Measurements from ENCODE around the gene CBL.
A peak's percentile ranks its signal among the peaks of the same experiment; 100 is the strongest.
"Not testable (repeated sequence)": the region's sequence is repeated elsewhere in the genome, so short reads cannot be mapped to it uniquely, and the experiment has no call there.

Gene CBL

DNA sequence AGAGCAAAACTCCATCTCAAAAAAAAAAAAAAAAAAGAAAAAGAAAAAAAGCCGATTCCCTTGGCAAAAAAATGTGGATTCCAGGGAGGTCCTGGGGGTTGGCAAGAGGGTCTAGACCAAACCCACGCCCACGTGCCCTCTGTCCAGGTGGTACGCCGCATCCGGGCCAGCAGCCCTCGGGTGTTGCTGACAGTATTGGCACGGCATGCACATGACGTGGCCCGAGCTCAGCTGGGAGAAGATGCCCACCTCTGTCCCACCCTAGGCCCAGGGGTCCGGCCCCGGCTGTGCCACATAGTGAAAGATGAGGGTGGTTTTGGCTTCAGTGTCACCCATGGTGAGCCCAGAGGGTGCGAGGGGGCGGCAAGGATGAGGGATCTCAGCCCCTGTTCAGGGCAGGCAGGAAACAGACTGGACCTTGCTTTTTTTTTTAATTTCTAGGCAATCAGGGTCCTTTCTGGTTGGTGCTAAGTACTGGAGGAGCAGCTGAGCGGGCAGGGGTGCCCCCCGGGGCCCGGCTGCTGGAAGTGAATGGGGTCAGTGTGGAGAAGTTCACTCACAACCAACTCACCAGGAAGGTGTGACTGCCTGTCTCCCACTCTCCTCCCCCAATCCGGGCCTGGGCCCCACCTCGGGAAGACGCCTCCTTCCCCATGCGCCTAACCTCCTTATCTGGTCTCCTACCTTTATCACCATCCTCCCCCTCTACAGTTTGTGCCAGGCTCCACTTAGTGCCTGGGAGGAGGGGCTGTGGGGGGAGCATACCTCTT lies 18.8 kb upstream of the CBL start:
- Histone ChIP-seq H3K27ac (no peak overlapping the region), H3K4me3 (ENCODE audit: low read depth in 1 of 2, low read length in 1 of 2) (no peak overlapping the region), H3K9me3 (no peaks in the 10 kb centered on the region), H3K27me3 (no peaks in the 10 kb centered on the region), H3K4me1 (ENCODE audit: control insufficient read depth in 1 of 2, insufficient read depth in 1 of 2, low read depth in 1 of 2, low read length in 1 of 2) (peaks cover 14 to 15% of the 10 kb centered on the region in 2 experiments), H3K36me3 (peaks cover 24% of the 10 kb centered on the region)
- TF ChIP-seq, protein P1, sequence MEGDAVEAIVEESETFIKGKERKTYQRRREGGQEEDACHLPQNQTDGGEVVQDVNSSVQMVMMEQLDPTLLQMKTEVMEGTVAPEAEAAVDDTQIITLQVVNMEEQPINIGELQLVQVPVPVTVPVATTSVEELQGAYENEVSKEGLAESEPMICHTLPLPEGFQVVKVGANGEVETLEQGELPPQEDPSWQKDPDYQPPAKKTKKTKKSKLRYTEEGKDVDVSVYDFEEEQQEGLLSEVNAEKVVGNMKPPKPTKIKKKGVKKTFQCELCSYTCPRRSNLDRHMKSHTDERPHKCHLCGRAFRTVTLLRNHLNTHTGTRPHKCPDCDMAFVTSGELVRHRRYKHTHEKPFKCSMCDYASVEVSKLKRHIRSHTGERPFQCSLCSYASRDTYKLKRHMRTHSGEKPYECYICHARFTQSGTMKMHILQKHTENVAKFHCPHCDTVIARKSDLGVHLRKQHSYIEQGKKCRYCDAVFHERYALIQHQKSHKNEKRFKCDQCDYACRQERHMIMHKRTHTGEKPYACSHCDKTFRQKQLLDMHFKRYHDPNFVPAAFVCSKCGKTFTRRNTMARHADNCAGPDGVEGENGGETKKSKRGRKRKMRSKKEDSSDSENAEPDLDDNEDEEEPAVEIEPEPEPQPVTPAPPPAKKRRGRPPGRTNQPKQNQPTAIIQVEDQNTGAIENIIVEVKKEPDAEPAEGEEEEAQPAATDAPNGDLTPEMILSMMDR (IDR thresholded peaks at IDR 0.05): no peak

DNA sequence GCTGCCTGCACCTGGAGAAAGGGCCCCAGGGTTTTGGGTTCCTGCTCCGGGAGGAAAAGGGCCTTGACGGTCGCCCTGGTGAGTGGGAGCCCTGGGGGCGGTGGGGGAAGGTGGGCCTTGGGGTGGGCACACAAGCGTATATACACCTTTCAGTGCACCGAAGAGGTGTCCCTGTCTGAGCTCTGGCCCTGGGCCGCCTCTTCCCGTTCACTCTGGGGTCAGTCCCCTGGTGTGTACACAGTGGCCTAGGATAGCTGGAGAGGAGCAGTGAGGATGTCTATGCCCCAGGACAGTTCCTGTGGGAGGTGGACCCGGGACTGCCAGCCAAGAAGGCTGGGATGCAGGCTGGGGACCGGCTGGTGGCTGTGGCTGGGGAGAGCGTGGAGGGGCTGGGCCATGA lies 18.1 kb upstream of the CBL start:
- H3K9me3 ChIP-seq: no peaks in the 10 kb centered on the region
- no peaks in the 10 kb centered on the region for H3K27me3 ChIP-seq
- H3K36me3 ChIP-seq: peaks cover 17% of the 10 kb centered on the region
- TF ChIP-seq, protein P1 (IDR thresholded peaks at IDR 0.05): no peak
- no peak overlapping the region for H3K27ac ChIP-seq
- H3K4me1 ChIP-seq (ENCODE audit: control insufficient read depth in 1 of 2, insufficient read depth in 1 of 2, low read depth in 1 of 2, low read length in 1 of 2): peaks cover 20% of the 10 kb centered on the region in 2 experiments
- no peak overlapping the region for H3K4me3 ChIP-seq (ENCODE audit: low read depth in 1 of 2, low read length in 1 of 2)

GRCh38 chr11:119188887-119189286 lies 17.3 kb upstream of the CBL start:
- no peaks in the 10 kb centered on the region for H3K9me3 ChIP-seq
- H3K27ac ChIP-seq: no peak overlapping the region
- peaks cover 28 to 29% of the 10 kb centered on the region in 2 experiments for H3K4me1 ChIP-seq (ENCODE audit: control insufficient read depth in 1 of 2, insufficient read depth in 1 of 2, low read depth in 1 of 2, low read length in 1 of 2)
- H3K27me3 ChIP-seq: no peaks in the 10 kb centered on the region
- H3K4me3 ChIP-seq (ENCODE audit: low read depth in 1 of 2, low read length in 1 of 2): no peak overlapping the region
- TF ChIP-seq, protein P1 (IDR thresholded peaks at IDR 0.05): no peak
- H3K36me3 ChIP-seq: peaks cover 9% of the 10 kb centered on the region

DNA sequence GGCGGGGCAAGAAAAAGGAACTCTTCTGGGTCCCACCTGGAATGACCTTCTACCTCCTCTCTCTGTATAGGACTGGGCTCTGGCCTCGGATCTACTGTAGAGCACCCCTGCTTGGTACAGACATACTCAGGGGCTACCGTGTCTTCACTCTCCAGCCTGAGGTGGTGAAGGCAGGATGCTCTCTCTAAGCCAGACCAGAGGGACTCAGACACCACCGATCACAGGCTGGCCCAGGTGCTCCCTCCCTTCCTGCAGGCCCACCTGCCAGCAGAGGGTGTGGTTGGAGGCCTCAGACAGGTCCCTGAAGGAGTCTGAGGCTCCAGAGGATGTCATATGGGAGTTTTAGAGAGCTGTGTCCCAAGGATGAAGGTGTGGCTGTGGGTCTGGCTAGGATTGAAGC lies 16.7 kb upstream of the CBL start:
- Histone ChIP-seq H3K4me3 (ENCODE audit: low read depth in 1 of 2, low read length in 1 of 2) (no peak overlapping the region), H3K9me3 (no peaks in the 10 kb centered on the region), H3K27ac (peak overlapping the region; percentile 18), H3K36me3 (peaks cover 4% of the 10 kb centered on the region), H3K27me3 (no peaks in the 10 kb centered on the region), H3K4me1 (ENCODE audit: control insufficient read depth in 1 of 2, insufficient read depth in 1 of 2, low read depth in 1 of 2, low read length in 1 of 2) (peaks cover 32% of the 10 kb centered on the region in 2 experiments)
- TF ChIP-seq, protein P1 (IDR thresholded peaks at IDR 0.05): no peak

GRCh38 chr11:119190531-119190930 lies 15.6 kb upstream of the CBL start:
- H3K36me3 ChIP-seq: no peaks in the 10 kb centered on the region
- H3K27me3 ChIP-seq: no peaks in the 10 kb centered on the region
- no peaks in the 10 kb centered on the region for H3K9me3 ChIP-seq
- no peak overlapping the region for H3K4me3 ChIP-seq (ENCODE audit: low read depth in 1 of 2, low read length in 1 of 2)
- H3K4me1 ChIP-seq (ENCODE audit: control insufficient read depth in 1 of 2, insufficient read depth in 1 of 2, low read depth in 1 of 2, low read length in 1 of 2): peaks cover 43 to 44% of the 10 kb centered on the region in 2 experiments
- TF ChIP-seq, protein P1 (IDR thresholded peaks at IDR 0.05): no peak
- peak overlapping the region; percentile 36 for H3K27ac ChIP-seq

DNA sequence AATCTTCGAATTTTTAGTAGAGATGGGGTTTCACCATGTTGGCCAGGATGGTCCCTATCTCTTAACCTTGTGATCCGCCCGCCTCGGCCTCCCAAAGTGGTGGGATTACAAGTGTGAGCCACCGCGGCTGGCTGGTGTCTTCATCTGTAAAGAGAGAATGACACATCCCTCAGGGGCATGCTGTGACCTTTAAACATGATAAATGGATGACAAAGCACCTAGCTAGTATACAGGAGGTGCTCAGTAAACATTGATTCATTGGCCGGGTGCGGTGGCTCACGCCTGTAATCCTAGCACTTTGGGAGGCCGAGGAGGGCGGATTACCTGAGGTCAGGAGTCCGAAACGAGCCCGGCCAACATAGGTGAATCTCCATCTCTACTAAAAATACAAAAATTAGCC lies 14.9 kb upstream of the CBL start:
- not testable (repeated sequence) for H3K36me3 ChIP-seq, H3K9me3 ChIP-seq, H3K27me3 ChIP-seq
- peak overlapping the region in 1 of 2 experiments; percentile 43 for H3K4me3 ChIP-seq (ENCODE audit: low read depth in 1 of 2, low read length in 1 of 2)
- H3K27ac ChIP-seq: peak overlapping the region; percentile 94
- H3K4me1 ChIP-seq (ENCODE audit: control insufficient read depth in 1 of 2, insufficient read depth in 1 of 2, low read depth in 1 of 2, low read length in 1 of 2): peaks cover 51% of the 10 kb centered on the region in 2 experiments

Measured in neutrophil (primary cell).